Ishikawa (cell line): Measurements from ENCODE around the gene CD300LB.

Experiments used
- CEBPB ChIP-seq: IDR thresholded peaks from 2 replicates; pipeline ENCODE4 v1.6.1; 2012
- RAD21 ChIP-seq: IDR thresholded peaks from 2 replicates; pipeline ENCODE4 v1.6.1; 2012; ENCODE audit warnings: low read depth
- REST ChIP-seq: IDR thresholded peaks from 2 replicates; pipeline ENCODE4 v1.6.1; 2012; ENCODE audit warnings: low read depth, mild to moderate bottlenecking
- TAF1 ChIP-seq: IDR thresholded peaks from 2 replicates; pipeline ENCODE4 v1.6.1; 2012; ENCODE audit warnings: low read depth, mild to moderate bottlenecking

GRCh38 chr17:74579900-74580299, 48.6 kb upstream of the CD300LB start:
- TF ChIP-seq RAD21 (no peak), REST (no peak), CEBPB (no peak), TAF1 (no peak)
